ENCODE data around the gene ITGB5.
"Not testable (repeated sequence)": the region's sequence is repeated elsewhere in the genome, so short reads cannot be mapped to it uniquely, and the experiment has no call there.

Gene ITGB5

GRCh38 chr3:124786511-124787241 lies 100.5 kb downstream of the ITGB5 start:
- Histone ChIP-seq H3K36me3 (ENCODE audit: control insufficient read depth, insufficient read depth, low read length) (peaks cover 26% of the 10 kb centered on the region), H3K4me1 (ENCODE audit: control insufficient read depth, insufficient read depth, low read length, poor library complexity, severe bottlenecking) (peaks cover 13% of the 10 kb centered on the region), H3K4me3 (ENCODE audit: extremely low read depth, insufficient read depth, low read length, poor library complexity, severe bottlenecking) (no peak overlapping the region), H3K9me3 (ENCODE audit: control insufficient read depth, low read length) (no peaks in the 10 kb centered on the region), H3K27ac (ENCODE audit: low read depth, low read length, severe bottlenecking) (peak overlapping the region; percentile 33)
- WGBS, 2 experiments (ENCODE audit: insufficient coverage in 2 of 2): 87 to 88% methylated on average over 5 to 6 of the region's 6 CpGs

- H3K36me3 ChIP-seq (ENCODE audit: control insufficient read depth, insufficient read depth, low read length): peaks cover 19% of the 10 kb centered on the region
- no peak overlapping the region for H3K4me3 ChIP-seq (ENCODE audit: extremely low read depth, insufficient read depth, low read length, poor library complexity, severe bottlenecking)
- WGBS, 2 experiments (ENCODE audit: insufficient coverage in 2 of 2): 92 to 100% methylated on average over 3 of the region's 3 CpGs
- H3K27ac ChIP-seq (ENCODE audit: low read depth, low read length, severe bottlenecking): no peak overlapping the region
- peaks cover 14% of the 10 kb centered on the region for H3K4me1 ChIP-seq (ENCODE audit: control insufficient read depth, insufficient read depth, low read length, poor library complexity, severe bottlenecking)
- no peaks in the 10 kb centered on the region for H3K9me3 ChIP-seq (ENCODE audit: control insufficient read depth, low read length)
These were observed 101.2 kb downstream of the ITGB5 start for GRCh38 chr3:124785973-124786372.

GRCh38 chr3:124784686-124785382 lies 102.3 kb downstream of the ITGB5 start:
- Histone ChIP-seq H3K9me3 (ENCODE audit: control insufficient read depth, low read length) (no peaks in the 10 kb centered on the region), H3K4me3 (ENCODE audit: extremely low read depth, insufficient read depth, low read length, poor library complexity, severe bottlenecking) (no peak overlapping the region), H3K36me3 (ENCODE audit: control insufficient read depth, insufficient read depth, low read length) (peaks cover 13% of the 10 kb centered on the region), H3K27ac (ENCODE audit: low read depth, low read length, severe bottlenecking) (no peak overlapping the region), H3K4me1 (ENCODE audit: control insufficient read depth, insufficient read depth, low read length, poor library complexity, severe bottlenecking) (peaks cover 24% of the 10 kb centered on the region)
- WGBS, 2 experiments (ENCODE audit: insufficient coverage in 2 of 2): 88 to 95% methylated on average over 13 of the region's 17 CpGs

DNA sequence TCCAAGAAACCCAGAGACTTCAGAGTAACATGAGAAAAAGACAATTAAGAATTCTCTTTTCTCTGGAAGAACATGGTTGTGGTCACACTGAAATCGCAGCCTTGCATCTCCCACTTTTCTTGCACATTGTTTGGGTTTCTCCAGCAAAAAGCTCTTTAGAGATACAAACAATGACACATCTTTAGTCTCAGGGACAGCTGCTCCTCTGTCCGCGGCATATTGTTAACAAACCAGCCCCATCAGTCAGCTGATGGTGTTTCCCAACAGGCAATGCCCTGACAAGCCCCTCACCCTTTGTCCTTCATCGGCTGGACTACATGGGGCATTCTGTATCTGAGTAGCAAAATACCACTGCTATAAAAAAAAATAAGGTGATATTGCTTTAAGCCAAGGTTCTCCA lies 103.5 kb downstream of the ITGB5 start:
- no peak overlapping the region for H3K27ac ChIP-seq (ENCODE audit: low read depth, low read length, severe bottlenecking)
- peaks cover 13% of the 10 kb centered on the region for H3K36me3 ChIP-seq (ENCODE audit: control insufficient read depth, insufficient read depth, low read length)

GRCh38 chr3:124782377-124782712 lies 104.8 kb downstream of the ITGB5 start:
- Histone ChIP-seq H3K36me3 (ENCODE audit: control insufficient read depth, insufficient read depth, low read length) (peaks cover 10% of the 10 kb centered on the region), H3K4me1 (ENCODE audit: control insufficient read depth, insufficient read depth, low read length, poor library complexity, severe bottlenecking) (peaks cover 24% of the 10 kb centered on the region)
- H3K4me3 ChIP-seq (ENCODE audit: extremely low read depth, insufficient read depth, low read length, poor library complexity, severe bottlenecking); H3K27ac ChIP-seq (ENCODE audit: low read depth, low read length, severe bottlenecking); H3K9me3 ChIP-seq (ENCODE audit: control insufficient read depth, low read length): not testable (repeated sequence)
- WGBS, 2 experiments (ENCODE audit: insufficient coverage in 2 of 2): 98 to 100% methylated on average over 4 to 6 of the region's 6 CpGs

More for the DNA sequence above, 103.5 kb downstream of the ITGB5 start:
- Histone ChIP-seq H3K4me3 (ENCODE audit: extremely low read depth, insufficient read depth, low read length, poor library complexity, severe bottlenecking) (no peak overlapping the region), H3K9me3 (ENCODE audit: control insufficient read depth, low read length) (no peaks in the 10 kb centered on the region), H3K4me1 (ENCODE audit: control insufficient read depth, insufficient read depth, low read length, poor library complexity, severe bottlenecking) (peaks cover 24% of the 10 kb centered on the region)
- 88 to 100% methylated on average over 3 of the region's 4 CpGs for WGBS, 2 experiments (ENCODE audit: insufficient coverage in 2 of 2)

GRCh38 chr3:124781476-124782376 lies 105.4 kb downstream of the ITGB5 start:
- no peak overlapping the region for H3K4me3 ChIP-seq (ENCODE audit: extremely low read depth, insufficient read depth, low read length, poor library complexity, severe bottlenecking)
- peak overlapping the region; percentile 96 for H3K27ac ChIP-seq (ENCODE audit: low read depth, low read length, severe bottlenecking)
- peaks cover 8% of the 10 kb centered on the region for H3K36me3 ChIP-seq (ENCODE audit: control insufficient read depth, insufficient read depth, low read length)
- H3K9me3 ChIP-seq (ENCODE audit: control insufficient read depth, low read length): no peaks in the 10 kb centered on the region
- WGBS, 2 experiments (ENCODE audit: insufficient coverage in 2 of 2): 93 to 94% methylated on average over 4 to 5 of the region's 8 CpGs
- peaks cover 24% of the 10 kb centered on the region for H3K4me1 ChIP-seq (ENCODE audit: control insufficient read depth, insufficient read depth, low read length, poor library complexity, severe bottlenecking)

GRCh38 chr3:124780761-124781475 lies 106.2 kb downstream of the ITGB5 start:
- Histone ChIP-seq H3K27ac (ENCODE audit: low read depth, low read length, severe bottlenecking) (peak overlapping the region; percentile 96), H3K36me3 (ENCODE audit: control insufficient read depth, insufficient read depth, low read length) (peaks cover 8% of the 10 kb centered on the region), H3K9me3 (ENCODE audit: control insufficient read depth, low read length) (no peaks in the 10 kb centered on the region), H3K4me3 (ENCODE audit: extremely low read depth, insufficient read depth, low read length, poor library complexity, severe bottlenecking) (no peak overlapping the region), H3K4me1 (ENCODE audit: control insufficient read depth, insufficient read depth, low read length, poor library complexity, severe bottlenecking) (peaks cover 25% of the 10 kb centered on the region)
- 43 to 51% methylated on average over 10 to 13 of the region's 15 CpGs for WGBS, 2 experiments (ENCODE audit: insufficient coverage in 2 of 2)

DNA sequence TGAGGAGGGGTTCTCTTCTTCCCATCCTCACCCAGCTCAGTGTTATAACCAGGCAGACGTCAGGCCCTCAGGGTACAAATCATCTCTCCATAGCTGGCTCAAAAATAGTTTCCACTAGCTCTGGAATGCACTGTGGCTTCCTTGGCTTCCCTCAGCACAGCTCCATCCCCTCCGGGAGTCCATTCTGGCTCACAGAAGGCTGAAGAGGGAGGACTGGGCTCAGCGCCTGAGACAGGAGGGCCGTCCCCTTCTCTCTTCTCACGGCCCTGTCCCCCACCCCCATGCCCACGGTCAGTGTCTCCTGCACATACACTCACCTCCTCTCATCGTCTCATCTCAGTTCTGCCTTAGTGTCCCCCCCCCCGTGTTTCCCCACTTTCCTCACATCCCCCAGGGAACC lies 106.8 kb downstream of the ITGB5 start:
- 77% methylated on average over 7 of the region's 8 CpGs; no CpG with 5 or more reads in 1 of the 2 experiments for WGBS, 2 experiments (ENCODE audit: insufficient coverage in 2 of 2)
- no peaks in the 10 kb centered on the region for H3K9me3 ChIP-seq (ENCODE audit: control insufficient read depth, low read length)
- H3K36me3 ChIP-seq (ENCODE audit: control insufficient read depth, insufficient read depth, low read length): peaks cover 5% of the 10 kb centered on the region
- H3K27ac ChIP-seq (ENCODE audit: low read depth, low read length, severe bottlenecking): peak overlapping the region; percentile 96
- H3K4me1 ChIP-seq (ENCODE audit: control insufficient read depth, insufficient read depth, low read length, poor library complexity, severe bottlenecking): peaks cover 31% of the 10 kb centered on the region
- H3K4me3 ChIP-seq (ENCODE audit: extremely low read depth, insufficient read depth, low read length, poor library complexity, severe bottlenecking): no peak overlapping the region

DNA sequence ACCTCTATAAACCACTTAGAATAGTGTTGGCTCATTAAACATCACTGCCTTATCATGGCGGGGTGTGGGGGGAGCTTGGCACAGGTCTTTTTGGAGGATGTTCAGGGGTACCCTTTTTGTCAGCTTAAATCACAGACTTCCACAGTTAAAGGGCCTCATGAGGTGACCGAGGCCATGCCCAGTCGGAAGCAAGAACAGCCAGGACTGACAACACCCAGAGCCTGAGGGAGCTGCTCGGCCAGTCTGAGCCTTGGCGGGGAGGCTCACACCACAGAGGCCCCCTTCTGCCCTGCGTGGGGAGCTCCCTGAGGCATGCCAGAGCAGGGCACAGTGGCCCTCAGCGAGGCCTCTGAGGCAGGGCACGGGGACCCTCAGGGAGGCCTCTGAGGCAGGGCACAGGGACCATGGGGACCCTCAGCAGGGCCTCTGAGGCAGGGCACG lies 107.4 kb downstream of the ITGB5 start:
- Histone ChIP-seq H3K4me1 (ENCODE audit: control insufficient read depth, insufficient read depth, low read length, poor library complexity, severe bottlenecking) (peaks cover 36% of the 10 kb centered on the region), H3K36me3 (ENCODE audit: control insufficient read depth, insufficient read depth, low read length) (peaks cover 5% of the 10 kb centered on the region), H3K4me3 (ENCODE audit: extremely low read depth, insufficient read depth, low read length, poor library complexity, severe bottlenecking) (no peak overlapping the region), H3K27ac (ENCODE audit: low read depth, low read length, severe bottlenecking) (peak overlapping the region; percentile 96), H3K9me3 (ENCODE audit: control insufficient read depth, low read length) (no peaks in the 10 kb centered on the region)
- WGBS, 2 experiments (ENCODE audit: insufficient coverage in 2 of 2): 93 to 94% methylated on average over 8 of the region's 9 CpGs

- 94 to 99% methylated on average over 5 of the region's 7 CpGs for WGBS, 2 experiments (ENCODE audit: insufficient coverage in 2 of 2)
- Histone ChIP-seq H3K4me1 (ENCODE audit: control insufficient read depth, insufficient read depth, low read length, poor library complexity, severe bottlenecking) (peaks cover 40% of the 10 kb centered on the region), H3K36me3 (ENCODE audit: control insufficient read depth, insufficient read depth, low read length) (peaks cover 3% of the 10 kb centered on the region)
These were observed 108.0 kb downstream of the ITGB5 start for GRCh38 chr3:124779116-124779515.

More at GRCh38 chr3:124779116-124779515, 108.0 kb downstream of the ITGB5 start:
- no peak overlapping the region for H3K27ac ChIP-seq (ENCODE audit: low read depth, low read length, severe bottlenecking)
- H3K4me3 ChIP-seq (ENCODE audit: extremely low read depth, insufficient read depth, low read length, poor library complexity, severe bottlenecking): no peak overlapping the region
- no peaks in the 10 kb centered on the region for H3K9me3 ChIP-seq (ENCODE audit: control insufficient read depth, low read length)
